ENCODE data around the gene NPFF.

DNA sequence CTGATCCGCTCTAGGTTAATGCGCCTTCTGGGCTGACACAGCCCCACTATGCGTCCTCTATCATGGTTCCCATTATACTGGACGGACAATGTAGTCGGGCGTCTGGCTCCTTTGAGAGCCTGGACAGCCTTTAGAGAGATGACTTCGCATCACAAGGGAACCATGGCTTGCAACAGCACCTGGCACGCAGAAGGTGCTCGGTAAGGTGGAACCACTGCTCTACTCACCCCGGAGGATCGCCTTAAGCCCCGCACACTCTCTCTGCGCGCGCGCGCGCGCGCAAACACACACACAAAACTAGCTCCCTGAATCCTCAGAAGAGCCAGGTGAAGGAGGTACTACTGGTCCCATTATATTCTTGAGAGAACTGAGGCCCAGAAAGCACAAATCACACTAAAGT is 15.1 kb downstream of the NPFF start:
- TF ChIP-seq POLR2A (IDR thresholded peaks at IDR 0.05), result no peak
- TF ChIP-seq, protein P1, sequence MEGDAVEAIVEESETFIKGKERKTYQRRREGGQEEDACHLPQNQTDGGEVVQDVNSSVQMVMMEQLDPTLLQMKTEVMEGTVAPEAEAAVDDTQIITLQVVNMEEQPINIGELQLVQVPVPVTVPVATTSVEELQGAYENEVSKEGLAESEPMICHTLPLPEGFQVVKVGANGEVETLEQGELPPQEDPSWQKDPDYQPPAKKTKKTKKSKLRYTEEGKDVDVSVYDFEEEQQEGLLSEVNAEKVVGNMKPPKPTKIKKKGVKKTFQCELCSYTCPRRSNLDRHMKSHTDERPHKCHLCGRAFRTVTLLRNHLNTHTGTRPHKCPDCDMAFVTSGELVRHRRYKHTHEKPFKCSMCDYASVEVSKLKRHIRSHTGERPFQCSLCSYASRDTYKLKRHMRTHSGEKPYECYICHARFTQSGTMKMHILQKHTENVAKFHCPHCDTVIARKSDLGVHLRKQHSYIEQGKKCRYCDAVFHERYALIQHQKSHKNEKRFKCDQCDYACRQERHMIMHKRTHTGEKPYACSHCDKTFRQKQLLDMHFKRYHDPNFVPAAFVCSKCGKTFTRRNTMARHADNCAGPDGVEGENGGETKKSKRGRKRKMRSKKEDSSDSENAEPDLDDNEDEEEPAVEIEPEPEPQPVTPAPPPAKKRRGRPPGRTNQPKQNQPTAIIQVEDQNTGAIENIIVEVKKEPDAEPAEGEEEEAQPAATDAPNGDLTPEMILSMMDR (IDR thresholded peaks at IDR 0.05), result no peak

Measured in sigmoid colon (tissue), 3 donors.